Adrenal gland (tissue), 12 donors: ENCODE data around the gene TMPRSS4. TPM values are rescaled to one million over a fixed set of nuclear protein-coding genes. Genes with fewer than 3 reads are reported as not detected.

ENCODE experiments used
- DNase-seq, 7 donors: peaks; one replicate each; pipeline ENCODE4 v3.0.0-alpha.2; 2019 to 2020
- H3K27ac ChIP-seq, 5 donors: fragments of 200-600 bp; sonication (generic) in 4 of 5; 1 replicate in 3 of 5; 2 replicates in 2 of 5; pipeline versions ENCODE4 v1.5.1 to v1.8.0; 2016 to 2020; ENCODE audit warnings: mild to moderate bottlenecking in 1 of 5
- H3K27me3 ChIP-seq: fragments of 200-600 bp; 2 replicates; pipeline ENCODE4 v1.8.0; 2021
- H3K36me3 ChIP-seq, 2 donors: fragments of 200-600 bp; replicated peaks in 1 of 2; 1 replicate in 1 of 2; 2 replicates in 1 of 2; pipeline versions ENCODE4 v1.5.1 to v1.8.0; 2018 to 2022
- H3K4me1 ChIP-seq, 2 donors: fragments of 200-600 bp; replicated peaks in 1 of 2; 1 replicate in 1 of 2; 2 replicates in 1 of 2; pipeline versions ENCODE4 v1.5.1 to v1.8.0; 2018 to 2021
- H3K4me3 ChIP-seq, 4 donors: fragments of 200-600 bp; sonication (generic) in 3 of 4; one replicate each; pipeline ENCODE4 v1.5.1; 2016 to 2018
- H3K9me3 ChIP-seq, 3 donors: fragments of 200-600 bp; sonication (generic) in 1 of 3; replicated peaks in 1 of 3; 1 replicate in 2 of 3; 2 replicates in 1 of 3; pipeline versions ENCODE4 v1.5.1 to v1.8.0; 2016 to 2021
- POLR2A ChIP-seq, 2 donors: fragments of 450-650 bp; IDR thresholded peaks; one replicate each; pipeline ENCODE4 v1.6.1; 2017; ENCODE audit warnings: antibody characterized with exemption in 2 of 2, mild to moderate bottlenecking in 2 of 2, moderate library complexity in 1 of 2
- WGBS, 4 donors: extraction: QIAGEN DNeasy Blood & Tissue Kit in 2 of 4; methylation state at CpG; one replicate each; pipeline versions ENCODE4 v1.1.5 to v1.1.7; 2013 to 2017; 5-methylcytosine and 5-hydroxymethylcytosine counted together
- intact Hi-C, 2 donors: fragments of 100-400 bp; cut with DNase I; formaldehyde crosslinking; loops; one replicate each; pipeline versions ENCODE4 v1.14.1 to v1.15.0; 2022 to 2023
- polyA plus RNA-seq, 3 donors: library from polyadenylated mRNA; stranded (reverse); fragments of 200-250 nt in 2 of 3; fragments of 350-450 nt in 1 of 3; fragmentation: Illumina TruSeq in 1 of 3; extraction: RNeasy Lipid Tissue Mini Kit (QIAGEN cat#74804) in 1 of 3; gene quantifications; one replicate each; pipeline ENCODE4 v1.2.3, GENCODE V29; 2013 to 2014
- total RNA-seq, 9 donors: library from RNA; depleted of rRNA in 4 of 9; stranded (reverse); fragments of >200 nt in 4 of 9; fragments of 120-200 nt in 1 of 9; fragmentation: NEBNext Ultra II Directional in 1 of 9; extraction: Animal tissue kit (Norgen Biotek cat#: 25700) in 1 of 9; gene quantifications; one replicate each; pipeline versions ENCODE4 v1.1.0 to v1.2.4, GENCODE V29; 2013 to 2023
- TF ChIP-seq, protein P1 (sequence below), 6 experiments: fragments of 450-650 bp in 4 of 6; fragments of 200-600 bp in 2 of 6; sonication (generic) in 1 of 6; IDR thresholded peaks; 1 replicate in 5 of 6; 2 replicates in 1 of 6; pipeline versions ENCODE4 v1.5.1 to v1.8.0; 2016 to 2021; ENCODE audit warnings: antibody characterized with exemption in 6 of 6, mild to moderate bottlenecking in 2 of 6, moderate library complexity in 1 of 6
- donor health status: healthy with polysubstance abuse.
- donor health status: Bipolar disorder and iron deficiency.
- donor health status: DM: yes; HTN: yes; CAD: no.
- donor health status: DM: no; HTN: no; CAD: no.
- donor health status: DM: no; HTN: no; CAD: no.
- donor health status: DM: yes; HTN: yes; CAD: no.

TMPRSS4 gene
- total and polyA plus RNA-seq, 12 donors = 0.13 to 0.43 (median 0.27) TPM; not detected in 8

DNA sequence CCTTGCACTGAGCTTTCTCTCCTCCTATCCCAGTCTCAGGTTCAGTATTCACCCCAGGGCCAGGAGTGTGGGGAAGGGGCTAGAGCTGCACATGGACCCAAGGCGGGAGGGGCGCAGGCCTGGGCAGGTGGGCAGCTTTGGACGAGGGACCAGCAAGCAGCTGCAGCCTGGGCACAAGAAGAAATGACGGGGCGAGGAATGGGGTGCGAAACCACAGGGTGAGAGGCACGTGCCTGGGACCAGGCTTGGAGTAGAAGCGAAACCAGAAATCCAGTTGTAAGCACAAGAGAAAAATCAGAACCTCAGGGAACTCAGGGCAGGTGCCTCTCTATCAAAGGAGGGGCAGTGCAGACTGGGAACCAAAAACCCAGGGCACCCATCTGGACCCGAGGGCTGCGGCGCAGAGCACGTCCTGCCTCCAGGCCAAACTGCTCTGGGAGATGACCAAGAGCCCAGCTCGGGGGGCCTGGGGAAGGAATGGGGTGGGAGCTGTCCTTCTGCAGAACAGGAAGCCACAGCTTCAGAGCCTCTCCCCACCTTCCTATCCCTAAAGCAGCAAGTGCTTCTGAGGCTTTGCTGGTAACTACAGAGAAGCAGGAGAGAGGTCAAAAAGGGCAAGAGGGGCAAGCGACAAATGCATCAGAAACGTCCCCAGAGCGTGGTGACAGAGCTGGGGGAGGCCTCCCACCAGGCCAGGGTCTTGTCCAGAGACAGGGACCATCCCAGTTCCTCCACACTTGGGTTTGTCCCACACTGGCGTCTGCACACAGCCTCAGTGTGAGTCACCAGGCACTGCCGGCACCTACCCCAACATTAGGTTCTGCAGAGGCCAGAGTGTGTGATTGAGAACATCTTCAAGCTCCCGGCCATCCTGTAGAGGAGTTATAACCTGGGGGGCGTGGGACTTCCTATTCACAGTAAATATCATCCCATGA, 18.3 kb upstream of the TMPRSS4 start:
- no peaks in the 10 kb centered on the region for H3K4me1 ChIP-seq
- H3K27me3 ChIP-seq = no peaks in the 10 kb centered on the region
- no peaks in the 10 kb centered on the region for H3K36me3 ChIP-seq
- no peak for TF ChIP-seq POLR2A (IDR thresholded peaks at IDR 0.05)
- TF ChIP-seq, protein P1, sequence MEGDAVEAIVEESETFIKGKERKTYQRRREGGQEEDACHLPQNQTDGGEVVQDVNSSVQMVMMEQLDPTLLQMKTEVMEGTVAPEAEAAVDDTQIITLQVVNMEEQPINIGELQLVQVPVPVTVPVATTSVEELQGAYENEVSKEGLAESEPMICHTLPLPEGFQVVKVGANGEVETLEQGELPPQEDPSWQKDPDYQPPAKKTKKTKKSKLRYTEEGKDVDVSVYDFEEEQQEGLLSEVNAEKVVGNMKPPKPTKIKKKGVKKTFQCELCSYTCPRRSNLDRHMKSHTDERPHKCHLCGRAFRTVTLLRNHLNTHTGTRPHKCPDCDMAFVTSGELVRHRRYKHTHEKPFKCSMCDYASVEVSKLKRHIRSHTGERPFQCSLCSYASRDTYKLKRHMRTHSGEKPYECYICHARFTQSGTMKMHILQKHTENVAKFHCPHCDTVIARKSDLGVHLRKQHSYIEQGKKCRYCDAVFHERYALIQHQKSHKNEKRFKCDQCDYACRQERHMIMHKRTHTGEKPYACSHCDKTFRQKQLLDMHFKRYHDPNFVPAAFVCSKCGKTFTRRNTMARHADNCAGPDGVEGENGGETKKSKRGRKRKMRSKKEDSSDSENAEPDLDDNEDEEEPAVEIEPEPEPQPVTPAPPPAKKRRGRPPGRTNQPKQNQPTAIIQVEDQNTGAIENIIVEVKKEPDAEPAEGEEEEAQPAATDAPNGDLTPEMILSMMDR (IDR thresholded peaks at IDR 0.05) = no peak
- H3K4me3 ChIP-seq = no peak overlapping the region
- H3K9me3 ChIP-seq = no peaks in the 10 kb centered on the region
- DNase-seq = peak in 1 of 7 donors; percentile 10
- 69 to 85% (median 78%) methylated on average over 17 to 20 of the region's 20 CpGs for WGBS, 4 donors
- no peak overlapping the region for H3K27ac ChIP-seq
- intact Hi-C loops = loop anchor here (5.0 to 10.0 kb wide), 2 partner anchors 106 to 634 kb away; no protein-coding TSS in a partner anchor

DNA sequence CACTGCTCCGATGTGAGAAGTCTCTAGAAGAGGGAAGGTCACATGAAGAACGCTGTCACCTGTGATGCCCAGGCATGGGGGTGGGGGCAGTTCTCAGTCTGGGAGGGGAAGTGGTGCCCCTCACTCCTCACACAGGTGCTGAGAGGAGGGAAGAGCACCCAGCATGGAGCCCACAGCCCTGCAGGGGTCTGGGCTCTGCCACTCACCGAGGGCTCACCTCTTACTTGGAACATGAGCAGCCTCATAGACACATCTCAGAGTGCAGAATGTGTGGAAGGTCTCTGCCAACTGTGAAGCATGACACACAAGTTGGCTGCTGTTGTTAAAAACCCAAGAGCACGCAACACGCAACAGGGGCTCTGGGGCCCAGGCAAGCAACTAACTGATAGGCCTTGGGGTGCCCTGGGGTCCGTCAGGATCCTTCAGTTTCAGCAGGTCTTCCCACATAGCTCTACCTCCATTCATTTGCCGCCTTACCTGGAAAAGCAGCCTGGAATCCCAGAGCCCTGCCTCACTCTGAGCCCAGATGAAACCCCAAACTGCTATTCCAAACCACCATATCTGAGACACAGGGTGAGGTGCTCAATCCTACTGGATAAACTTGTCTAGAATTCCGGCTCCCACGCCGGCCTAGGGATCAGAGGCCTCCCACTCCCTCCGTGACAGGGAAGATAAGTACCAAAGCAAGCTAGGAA, 17.5 kb upstream of the TMPRSS4 start:
- no peak for DNase-seq
- 81 to 94% (median 91%) methylated on average over 10 to 11 of the region's 11 CpGs for WGBS, 4 donors
- Histone ChIP-seq H3K36me3 (no peaks in the 10 kb centered on the region), H3K9me3 (no peaks in the 10 kb centered on the region), H3K4me3 (no peak overlapping the region), H3K27me3 (no peaks in the 10 kb centered on the region), H3K4me1 (no peaks in the 10 kb centered on the region), H3K27ac (no peak overlapping the region)
- intact Hi-C loops = loop anchor here (5.0 to 10.0 kb wide), 2 partner anchors 107 to 635 kb away; no protein-coding TSS in a partner anchor
- TF ChIP-seq, protein P1 (IDR thresholded peaks at IDR 0.05) = no peak
- no peak for TF ChIP-seq POLR2A (IDR thresholded peaks at IDR 0.05)

DNA sequence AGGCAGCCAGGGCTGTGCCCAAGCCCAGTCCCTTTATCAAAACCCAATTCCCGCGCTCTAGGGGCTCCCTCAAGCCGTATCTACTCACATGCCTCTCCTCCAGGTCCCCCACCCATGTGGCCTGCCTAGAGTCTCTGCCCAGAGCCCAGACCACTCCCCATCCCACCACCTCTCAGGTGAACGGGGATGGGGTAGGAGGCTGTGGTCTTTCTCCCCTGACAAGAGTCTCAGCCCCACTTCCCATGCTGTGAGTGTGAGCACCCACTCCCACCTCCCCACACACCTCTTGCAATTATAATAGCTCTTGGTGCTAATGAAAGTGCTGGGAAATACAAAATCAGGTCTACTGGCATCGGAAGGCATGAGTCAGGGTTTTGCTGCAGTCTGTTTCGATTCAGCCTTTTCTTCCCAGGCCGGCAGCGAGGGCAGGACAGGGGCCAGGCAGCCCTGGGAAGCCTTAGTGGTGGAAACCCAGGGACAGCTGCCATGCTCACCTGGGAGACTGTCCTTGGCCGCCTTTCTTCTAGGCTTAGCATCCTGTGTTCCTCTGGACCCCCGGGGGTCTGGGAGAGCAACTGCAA, 16.7 kb upstream of the TMPRSS4 start:
- TF ChIP-seq, protein P1 (IDR thresholded peaks at IDR 0.05) = no peak
- no peak for TF ChIP-seq POLR2A (IDR thresholded peaks at IDR 0.05)
- H3K4me3 ChIP-seq = no peak overlapping the region
- 83 to 93% (median 86%) methylated on average over 8 to 10 of the region's 10 CpGs for WGBS, 4 donors
- H3K36me3 ChIP-seq = no peaks in the 10 kb centered on the region
- H3K9me3 ChIP-seq = no peaks in the 10 kb centered on the region
- intact Hi-C loops = no loop called here
- no peak for DNase-seq
- no peak overlapping the region for H3K27ac ChIP-seq
- no peaks in the 10 kb centered on the region for H3K4me1 ChIP-seq
- no peaks in the 10 kb centered on the region for H3K27me3 ChIP-seq

DNA sequence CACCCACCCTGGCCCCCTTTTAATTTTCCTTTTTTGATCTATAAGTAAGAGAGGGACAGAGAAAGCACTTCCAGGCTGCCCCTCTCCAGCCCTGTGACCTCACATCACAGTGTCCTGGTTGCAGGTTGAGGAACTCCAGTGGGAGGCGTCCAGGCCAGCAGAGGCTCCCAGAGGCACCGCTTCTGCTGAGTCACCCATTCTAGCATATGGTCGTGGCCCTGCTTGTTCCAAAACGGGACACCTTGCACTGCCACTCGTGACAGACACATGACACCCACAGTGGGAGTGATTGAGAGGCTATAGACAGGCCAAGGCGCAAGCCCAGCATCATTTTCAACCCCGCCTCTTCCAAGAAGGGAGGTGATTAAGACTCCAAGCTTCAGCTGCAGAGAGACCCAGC, 16.0 kb upstream of the TMPRSS4 start:
- H3K4me1 ChIP-seq = no peaks in the 10 kb centered on the region
- DNase-seq = peak in 3 of 7 donors; percentile 39 to 55 (median 40)
- intact Hi-C loops = no loop called here
- no peaks in the 10 kb centered on the region for H3K9me3 ChIP-seq
- no peak overlapping the region for H3K4me3 ChIP-seq
- TF ChIP-seq, protein P1 (IDR thresholded peaks at IDR 0.05) = no peak
- TF ChIP-seq POLR2A (IDR thresholded peaks at IDR 0.05) = no peak
- no peaks in the 10 kb centered on the region for H3K36me3 ChIP-seq
- 55 to 81% (median 67%) methylated on average over 2 to 7 of the region's 7 CpGs for WGBS, 4 donors
- no peak overlapping the region for H3K27ac ChIP-seq
- H3K27me3 ChIP-seq = no peaks in the 10 kb centered on the region
